Loucy (cell line): ENCODE data around the gene KCTD13.
A peak's percentile ranks its signal among the peaks of the same experiment; 100 is the strongest.

Experiments used
- H2AFZ ChIP-seq: fragments of 200-600 bp; sonication (generic); 2 replicates; pipeline ENCODE4 v1.6.0; 2016; ENCODE audit warnings: antibody characterized with exemption, mild to moderate bottlenecking, low read length, moderate library complexity
- H3F3A ChIP-seq: fragments of 200-600 bp; 2 replicates; pipeline ENCODE4 v1.6.0; 2016; ENCODE audit warnings: antibody characterized with exemption, low read depth, mild to moderate bottlenecking
- H3K27me3 ChIP-seq: fragments of 200-600 bp; sonication (generic); 2 replicates; pipeline ENCODE4 v1.6.1; 2014; ENCODE audit warnings: low read length, mild to moderate bottlenecking; ENCODE audit not compliant: insufficient read depth, poor library complexity, severe bottlenecking
- H3K36me3 ChIP-seq: fragments of 200-600 bp; sonication (generic); 2 replicates; pipeline ENCODE4 v1.6.1; 2016; ENCODE audit warnings: low read length; ENCODE audit not compliant: insufficient read depth
- H3K4me1 ChIP-seq: fragments of 200-600 bp; sonication (generic); 2 replicates; pipeline ENCODE4 v1.5.1; 2014; ENCODE audit warnings: low read length, mild to moderate bottlenecking; ENCODE audit not compliant: insufficient read depth, poor library complexity, severe bottlenecking
- H3K4me2 ChIP-seq: fragments of 200-600 bp; sonication (generic); 2 replicates; pipeline ENCODE4 v1.6.0; 2014; ENCODE audit warnings: antibody characterized with exemption, low read length, low read depth, mild to moderate bottlenecking; ENCODE audit not compliant: poor library complexity, severe bottlenecking
- H3K4me3 ChIP-seq: fragments of 200-600 bp; sonication (generic); 2 replicates; pipeline ENCODE4 v1.5.1; 2014; ENCODE audit warnings: low read length, mild to moderate bottlenecking, mixed read lengths; ENCODE audit not compliant: poor library complexity, severe bottlenecking
- H3K79me2 ChIP-seq: fragments of 200-600 bp; sonication (generic); 2 replicates; pipeline ENCODE4 v1.6.1; 2014; ENCODE audit warnings: low read length; ENCODE audit not compliant: insufficient read depth
- H3K9ac ChIP-seq: fragments of 200-600 bp; sonication (generic); 2 replicates; pipeline ENCODE4 v1.6.0; 2014; ENCODE audit warnings: mild to moderate bottlenecking, low read depth, low read length, moderate library complexity; ENCODE audit not compliant: poor library complexity, severe bottlenecking
- H3K9me2 ChIP-seq: fragments of 200-600 bp; sonication (generic); replicated peaks from 2 replicates; pipeline ENCODE4 v1.6.1; 2016; ENCODE audit warnings: low read depth, low read length, mixed read lengths
- H3K9me3 ChIP-seq: fragments of 200-600 bp; sonication (generic); 2 replicates; pipeline ENCODE4 v1.6.1; 2014; ENCODE audit warnings: mild to moderate bottlenecking, antibody characterized with exemption, low read length, low read depth; ENCODE audit not compliant: insufficient read depth
- H4K20me1 ChIP-seq: fragments of 200-600 bp; sonication (generic); 2 replicates; pipeline ENCODE4 v1.6.0; 2014; ENCODE audit warnings: antibody characterized with exemption, low read length, mild to moderate bottlenecking; ENCODE audit not compliant: insufficient read depth, poor library complexity, severe bottlenecking
- CTCF ChIP-seq: fragments of 200-600 bp; sonication (generic); conservative IDR thresholded peaks from 2 replicates; pipeline ENCODE4 v1.5.1; 2014; ENCODE audit warnings: mild to moderate bottlenecking, antibody characterized with exemption, low read length
- EZH2phosphoT487 ChIP-seq: fragments of 200-600 bp; IDR thresholded peaks from 2 replicates; pipeline ENCODE4 v1.6.1; 2018; ENCODE audit warnings: antibody characterized with exemption, mild to moderate bottlenecking, moderate library complexity, borderline replicate concordance

The KCTD13 gene, protein sequence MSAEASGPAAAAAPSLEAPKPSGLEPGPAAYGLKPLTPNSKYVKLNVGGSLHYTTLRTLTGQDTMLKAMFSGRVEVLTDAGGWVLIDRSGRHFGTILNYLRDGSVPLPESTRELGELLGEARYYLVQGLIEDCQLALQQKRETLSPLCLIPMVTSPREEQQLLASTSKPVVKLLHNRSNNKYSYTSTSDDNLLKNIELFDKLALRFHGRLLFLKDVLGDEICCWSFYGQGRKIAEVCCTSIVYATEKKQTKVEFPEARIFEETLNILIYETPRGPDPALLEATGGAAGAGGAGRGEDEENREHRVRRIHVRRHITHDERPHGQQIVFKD

DNA sequence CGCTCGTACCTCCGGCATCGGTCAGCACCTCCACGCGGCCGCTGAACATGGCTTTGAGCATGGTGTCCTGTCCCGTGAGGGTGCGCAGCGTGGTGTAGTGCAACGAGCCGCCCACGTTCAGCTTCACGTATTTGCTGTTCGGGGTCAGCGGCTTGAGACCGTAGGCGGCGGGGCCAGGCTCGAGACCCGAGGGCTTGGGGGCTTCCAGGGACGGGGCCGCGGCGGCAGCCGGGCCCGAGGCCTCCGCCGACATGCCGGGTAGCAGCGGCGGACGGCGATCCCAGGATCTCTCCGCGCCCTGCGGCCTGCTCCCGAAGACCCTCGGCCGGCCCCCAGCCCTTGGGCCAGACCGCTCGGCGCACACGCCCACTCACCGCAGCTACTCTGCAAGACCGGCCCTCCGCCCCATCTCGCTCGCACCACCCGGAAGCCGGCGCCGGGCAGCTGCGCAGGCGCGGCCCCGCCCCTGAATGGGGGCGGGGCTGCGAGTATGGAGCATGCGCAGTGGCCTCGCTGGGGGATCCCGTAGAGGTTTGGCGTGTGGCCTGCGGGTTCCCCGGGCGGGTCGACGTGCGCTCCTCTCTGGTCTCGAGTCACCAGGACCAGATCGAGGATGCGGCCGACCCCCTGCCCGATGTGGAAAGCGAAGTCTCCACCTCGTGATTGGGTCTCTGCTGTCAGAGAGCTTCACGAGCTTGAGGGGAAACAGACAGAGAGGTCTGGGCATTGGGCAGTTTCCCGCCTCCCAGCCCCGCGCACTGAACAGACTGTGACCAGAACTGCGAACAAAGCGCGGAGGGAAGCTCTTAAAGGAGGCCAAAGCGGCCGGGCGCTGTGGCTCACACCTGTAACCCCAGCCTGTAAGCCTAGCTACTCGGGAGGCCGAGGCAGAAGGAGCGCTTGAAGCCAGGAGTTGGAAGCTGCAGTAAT is at the start of gene KCTD13:
KCTD13 (minus strand) TSS at position 446 of the 930 bp plus-strand sequence; CDS start at position 253, 193 bp downstream.
- Histone ChIP-seq H3K4me3 (peak within 1 kb of the TSS; percentile 88), H3K4me2 (peak within 1 kb of the TSS; percentile 92), H3K9ac (peak within 1 kb of the TSS; percentile 93), H3K27me3 (no peaks in the 10 kb centered on the region), H3F3A (no peaks in the 10 kb centered on the region), H4K20me1 (peaks cover 10% of the 10 kb centered on the region), H3K9me3 (no peaks in the 10 kb centered on the region), H2AFZ (peak within 1 kb of the TSS; percentile 85), H3K4me1 (peaks cover 28% of the 10 kb centered on the region), H3K9me2 (no peaks in the 10 kb centered on the region), H3K36me3 (no peaks in the 10 kb centered on the region), H3K79me2 (peaks cover 35% of the 10 kb centered on the region)
- TF ChIP-seq CTCF (no peak), EZH2phosphoT487 (no peak)

DNA sequence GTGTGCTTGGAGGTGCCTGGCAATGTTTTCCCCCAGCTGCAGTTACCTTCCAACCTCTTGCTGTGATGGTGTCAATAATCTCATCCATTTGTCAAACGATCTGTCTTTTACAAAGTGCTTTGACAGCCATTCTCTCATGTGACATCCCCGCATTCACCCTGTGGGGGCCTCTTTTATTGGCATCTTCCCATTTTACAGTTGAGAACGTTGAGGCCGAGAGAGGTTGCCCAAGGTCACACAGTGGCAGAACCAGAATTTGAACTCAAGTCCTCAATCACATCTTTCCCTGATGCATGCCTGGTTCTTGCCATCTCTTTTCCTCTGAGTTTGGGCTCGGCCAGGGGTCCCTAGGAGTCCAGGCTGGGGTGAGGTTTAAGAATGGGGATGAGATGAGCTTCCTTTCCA is 49.1 kb upstream of the KCTD13 start:
- Histone ChIP-seq H4K20me1 (peaks cover 48% of the 10 kb centered on the region), H3K4me2 (peak overlapping the region; percentile 86), H3K79me2 (peaks cover 52% of the 10 kb centered on the region), H3K4me3 (peak overlapping the region; percentile 97), H3K9ac (peak overlapping the region; percentile 96), H3K9me3 (no peaks in the 10 kb centered on the region), H3K27me3 (no peaks in the 10 kb centered on the region), H2AFZ (no peak overlapping the region), H3F3A (no peaks in the 10 kb centered on the region; the same call in 1 of the 2 replicates), H3K9me2 (no peaks in the 10 kb centered on the region), H3K36me3 (peaks cover 23% of the 10 kb centered on the region; the same call in 1 of the 2 replicates), H3K4me1 (peaks cover 42% of the 10 kb centered on the region)
- TF ChIP-seq EZH2phosphoT487 (no peak), CTCF (no peak)

- Histone ChIP-seq H3K9ac (peak overlapping the region; percentile 96), H3K4me1 (peaks cover 42% of the 10 kb centered on the region), H3F3A (no peaks in the 10 kb centered on the region; the same call in 1 of the 2 replicates), H4K20me1 (peaks cover 48% of the 10 kb centered on the region), H3K9me2 (no peaks in the 10 kb centered on the region), H3K9me3 (no peaks in the 10 kb centered on the region), H3K4me3 (peak overlapping the region; percentile 97), H3K27me3 (no peaks in the 10 kb centered on the region), H3K36me3 (peaks cover 16% of the 10 kb centered on the region; the same call in 1 of the 2 replicates), H2AFZ (peak overlapping the region; percentile 76), H3K4me2 (peak overlapping the region; percentile 86), H3K79me2 (peaks cover 52% of the 10 kb centered on the region)
- no peak for TF ChIP-seq EZH2phosphoT487
- TF ChIP-seq CTCF: no peak; the same call in 1 of the 2 replicates
These were observed 48.5 kb upstream of the KCTD13 start for GRCh38 chr16:29974291-29975133.
